GM23338 (cell line): ENCODE measurements around the gene C17orf100. TPM values are rescaled to one million over a fixed set of nuclear protein-coding genes. Genes with fewer than 3 reads are reported as not detected.

Experiments
- ATAC-seq: fragments of 200-7000 bp; cut with Tn5 transposase; 3 replicates; pipeline ENCODE4 v1.9.1; 2020
- DNase-seq: peaks from one replicate; pipeline ENCODE4 v3.0.0-alpha.2; 2015; ENCODE audit warnings: low spot score
- H2AFZ ChIP-seq: fragments of 200-600 bp; sonication (generic); 2 replicates; pipeline ENCODE4 v1.8.0; 2016; ENCODE audit warnings: antibody characterized with exemption, mild to moderate bottlenecking, moderate library complexity
- H3F3A ChIP-seq: fragments of 200-600 bp; sonication (generic); replicated peaks from 2 replicates; pipeline ENCODE4 v1.8.0; 2017; ENCODE audit warnings: antibody characterized with exemption, mixed run types, low read depth
- H3K27ac ChIP-seq: fragments of 200-600 bp; sonication (generic); 2 replicates; pipeline ENCODE4 v1.6.1; 2016; ENCODE audit warnings: low read depth
- H3K27me3 ChIP-seq: fragments of 200-600 bp; sonication (generic); 2 replicates; pipeline ENCODE4 v1.8.0; 2016; ENCODE audit warnings: mild to moderate bottlenecking, mixed run types, moderate library complexity; ENCODE audit not compliant: insufficient read depth
- H3K36me3 ChIP-seq: fragments of 200-600 bp; sonication (generic); 2 replicates; pipeline ENCODE4 v1.8.0; 2016; ENCODE audit warnings: mild to moderate bottlenecking; ENCODE audit not compliant: insufficient read depth
- H3K4me1 ChIP-seq: fragments of 200-600 bp; sonication (generic); 2 replicates; pipeline ENCODE4 v1.8.0; 2016; ENCODE audit warnings: mild to moderate bottlenecking, moderate library complexity; ENCODE audit not compliant: insufficient read depth
- H3K4me2 ChIP-seq: fragments of 200-600 bp; sonication (generic); 2 replicates; pipeline ENCODE4 v1.7.1; 2017; ENCODE audit warnings: mixed run types
- H3K4me3 ChIP-seq: fragments of 200-600 bp; sonication (generic); 2 replicates; pipeline ENCODE4 v1.6.1; 2016; ENCODE audit warnings: mixed run types
- H3K79me2 ChIP-seq: fragments of 200-600 bp; sonication (generic); replicated peaks from 2 replicates; pipeline ENCODE4 v1.8.0; 2017; ENCODE audit warnings: mild to moderate bottlenecking; ENCODE audit not compliant: insufficient read depth
- H3K9me2 ChIP-seq: fragments of 200-600 bp; sonication (generic); 2 replicates; pipeline ENCODE4 v1.8.0; 2017; ENCODE audit not compliant: insufficient read depth
- H4K20me1 ChIP-seq: fragments of 200-600 bp; sonication (generic); replicated peaks from 2 replicates; pipeline ENCODE4 v1.8.0; 2017; ENCODE audit warnings: mild to moderate bottlenecking; ENCODE audit not compliant: insufficient read depth
- H3K27ac Mint-ChIP-seq: 2 replicates; pipeline ENCODE4 v1.8.0; 2020; ENCODE audit warnings: inconsistent platforms, mild to moderate bottlenecking, moderate library complexity, mixed read lengths
- H3K27me3 Mint-ChIP-seq: 3 replicates; pipeline ENCODE4 v1.8.0; 2022; ENCODE audit warnings: low read depth, mild to moderate bottlenecking, moderate library complexity, mixed read lengths, inconsistent platforms; ENCODE audit not compliant: insufficient read depth, poor library complexity
- H3K36me3 Mint-ChIP-seq: 3 replicates; pipeline ENCODE4 v1.8.0; 2021; ENCODE audit warnings: low read depth, mild to moderate bottlenecking, inconsistent platforms, moderate library complexity, mixed read lengths
- H3K4me1 Mint-ChIP-seq: 3 replicates; pipeline ENCODE4 v1.8.0; 2020; ENCODE audit warnings: mild to moderate bottlenecking, inconsistent platforms, mixed read lengths
- H3K4me3 Mint-ChIP-seq: 3 replicates; pipeline ENCODE4 v1.8.0; 2021; ENCODE audit warnings: moderate library complexity, mild to moderate bottlenecking, inconsistent platforms, mixed read lengths
- H3K9me3 Mint-ChIP-seq: 3 replicates; pipeline ENCODE4 v1.8.0; 2020; ENCODE audit warnings: moderate library complexity, mild to moderate bottlenecking, inconsistent platforms, mixed read lengths
- EZH2 ChIP-seq: fragments of 200-600 bp; sonication (generic); IDR thresholded peaks from one replicate; pipeline ENCODE4 v1.8.0; 2017; ENCODE audit warnings: antibody characterized with exemption, mild to moderate bottlenecking, low read depth; ENCODE audit not compliant: unreplicated experiment
- EZH2phosphoT487 ChIP-seq: fragments of 200-600 bp; sonication (generic); IDR thresholded peaks from one replicate; pipeline ENCODE4 v1.8.1; 2018; ENCODE audit warnings: antibody characterized with exemption; ENCODE audit not compliant: unreplicated experiment
- JUNB ChIP-seq: IDR thresholded peaks from one replicate; pipeline ENCODE4 v1.6.1; 2016; ENCODE audit warnings: antibody characterized with exemption; ENCODE audit not compliant: unreplicated experiment
- NANOG ChIP-seq: IDR thresholded peaks from 2 replicates; pipeline ENCODE4 v1.6.1; 2016; ENCODE audit warnings: antibody characterized with exemption, borderline replicate concordance
- POLR2AphosphoS5 ChIP-seq: IDR thresholded peaks from 2 replicates; pipeline ENCODE4 v1.6.1; 2016; ENCODE audit warnings: antibody characterized with exemption, low read depth
- STAT1 ChIP-seq: IDR thresholded peaks from one replicate; pipeline ENCODE4 v1.6.1; 2016; ENCODE audit warnings: antibody characterized with exemption; ENCODE audit not compliant: unreplicated experiment
- ZNF331 ChIP-seq: fragments of 250-450 bp; sonication (Bioruptor Pico); IDR thresholded peaks from 2 replicates; pipeline ENCODE4 v1.5.0; 2020; ENCODE audit warnings: low read depth, mild to moderate bottlenecking, moderate library complexity
- long read RNA-seq: library from polyadenylated mRNA; unstranded; transcript quantifications from one replicate; pipeline ENCODE4 v2.0.0, GENCODE V29; 2020; ENCODE audit not compliant: unreplicated experiment
- polyA plus RNA-seq: library from polyadenylated mRNA; unstranded; fragments of >200 nt; fragmentation: Nextera tagmentation; extraction: Ambion mirVana; gene quantifications from 2 replicates; pipeline ENCODE4 v1.2.1, GENCODE V29; 2016
- total RNA-seq: library from RNA; depleted of rRNA; stranded (reverse); fragments of >200 nt; shearing (Covaris generic); gene quantifications from 2 replicates; pipeline ENCODE4 v1.2.3, GENCODE V29; 2014; rRNA removed
- TF ChIP-seq, protein P1 (sequence below): IDR thresholded peaks from one replicate; pipeline ENCODE4 v1.6.1; 2018; ENCODE audit warnings: antibody characterized with exemption; ENCODE audit not compliant: unreplicated experiment
- TF ChIP-seq, protein P2 (sequence below): IDR thresholded peaks from 2 replicates; pipeline ENCODE4 v1.6.1; 2016; ENCODE audit warnings: antibody characterized with exemption
- TF ChIP-seq, protein P3 (sequence below): fragments of 250-450 bp; sonication (Bioruptor Pico); IDR thresholded peaks from 2 replicates; pipeline ENCODE4 v1.5.0; 2020; ENCODE audit warnings: mild to moderate bottlenecking, moderate library complexity

The C17orf100 gene
- 1.7 and 2.7 TPM in 2 replicates for total RNA-seq
- polyA plus RNA-seq = 3.9 and 4.8 TPM in 2 replicates
- long read RNA-seq, partial matches to known transcripts = 0 of 4 reads
- long read RNA-seq, other reads (novel, unspliced or antisense) = 0 of 4 reads

DNA sequence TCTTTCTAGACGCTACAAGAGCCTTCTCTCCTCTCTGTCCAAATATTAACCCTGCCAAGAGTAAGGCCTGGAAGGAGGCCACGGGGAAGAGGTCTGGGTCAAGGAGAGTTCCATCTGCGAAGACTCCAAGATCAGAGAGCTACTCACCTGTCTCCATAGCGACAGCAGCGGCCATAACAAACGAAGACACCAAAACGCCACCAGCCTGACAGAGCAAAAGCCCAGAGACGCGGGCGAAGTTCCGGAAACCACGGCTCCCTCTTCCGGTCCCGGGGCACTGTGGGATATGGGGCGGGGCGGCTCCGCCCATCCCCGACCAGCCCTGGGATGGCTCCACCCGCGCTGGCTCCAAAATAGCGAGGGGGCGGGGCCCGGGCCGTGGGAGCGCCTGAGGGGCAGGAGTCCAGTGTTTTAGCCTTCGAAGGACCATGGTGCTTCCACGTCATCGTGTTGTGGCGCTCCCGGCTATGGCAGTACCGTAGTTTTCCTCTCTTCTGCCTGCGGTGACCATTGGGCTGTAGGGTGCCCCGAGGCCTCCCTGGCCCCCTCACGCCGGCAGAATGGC, at the start of gene C17orf100, which contains the start of gene MED31:
TSS of gene C17orf100 (plus strand) at position 409 of the 565 bp plus-strand sequence. CDS start at position 561, 152 bp downstream.
TSS of gene MED31 (minus strand) at position 252 of the 565 bp plus-strand sequence. CDS start at position 175, 77 bp downstream.
- Histone ChIP-seq H3K27me3 (peaks cover 44% of the 10 kb centered on the region), H3K9me2 (no peaks in the 10 kb centered on the region), H3K27ac (peak within 1 kb of the TSS; percentile 87; the same call in 1 of the 2 replicates), H2AFZ (peak within 1 kb of the TSS; percentile 94; the same call in 1 of the 2 replicates), H3F3A (peaks cover 15% of the 10 kb centered on the region), H3K4me3 (peak within 1 kb of the TSS; percentile 99), H4K20me1 (peaks cover 22% of the 10 kb centered on the region), H3K4me1 (peaks cover 21% of the 10 kb centered on the region), H3K4me2 (peak within 1 kb of the TSS; percentile 99), H3K79me2 (peaks cover 37% of the 10 kb centered on the region), H3K36me3 (peaks cover 10% of the 10 kb centered on the region)
- Mint-ChIP-seq H3K9me3 (no peaks in the 10 kb centered on the region), H3K27ac (peak within 1 kb of the TSS; percentile 93), H3K4me3 (peak within 1 kb of the TSS; percentile 94), H3K27me3 (peaks cover 31% of the 10 kb centered on the region), H3K36me3 (peaks cover 10% of the 10 kb centered on the region; the same call in 2 of the 3 replicates), H3K4me1 (peaks cover 48% of the 10 kb centered on the region)
- TF ChIP-seq NANOG = no peak
- TF ChIP-seq POLR2AphosphoS5 = peak; percentile 61
- TF ChIP-seq, protein P1, sequence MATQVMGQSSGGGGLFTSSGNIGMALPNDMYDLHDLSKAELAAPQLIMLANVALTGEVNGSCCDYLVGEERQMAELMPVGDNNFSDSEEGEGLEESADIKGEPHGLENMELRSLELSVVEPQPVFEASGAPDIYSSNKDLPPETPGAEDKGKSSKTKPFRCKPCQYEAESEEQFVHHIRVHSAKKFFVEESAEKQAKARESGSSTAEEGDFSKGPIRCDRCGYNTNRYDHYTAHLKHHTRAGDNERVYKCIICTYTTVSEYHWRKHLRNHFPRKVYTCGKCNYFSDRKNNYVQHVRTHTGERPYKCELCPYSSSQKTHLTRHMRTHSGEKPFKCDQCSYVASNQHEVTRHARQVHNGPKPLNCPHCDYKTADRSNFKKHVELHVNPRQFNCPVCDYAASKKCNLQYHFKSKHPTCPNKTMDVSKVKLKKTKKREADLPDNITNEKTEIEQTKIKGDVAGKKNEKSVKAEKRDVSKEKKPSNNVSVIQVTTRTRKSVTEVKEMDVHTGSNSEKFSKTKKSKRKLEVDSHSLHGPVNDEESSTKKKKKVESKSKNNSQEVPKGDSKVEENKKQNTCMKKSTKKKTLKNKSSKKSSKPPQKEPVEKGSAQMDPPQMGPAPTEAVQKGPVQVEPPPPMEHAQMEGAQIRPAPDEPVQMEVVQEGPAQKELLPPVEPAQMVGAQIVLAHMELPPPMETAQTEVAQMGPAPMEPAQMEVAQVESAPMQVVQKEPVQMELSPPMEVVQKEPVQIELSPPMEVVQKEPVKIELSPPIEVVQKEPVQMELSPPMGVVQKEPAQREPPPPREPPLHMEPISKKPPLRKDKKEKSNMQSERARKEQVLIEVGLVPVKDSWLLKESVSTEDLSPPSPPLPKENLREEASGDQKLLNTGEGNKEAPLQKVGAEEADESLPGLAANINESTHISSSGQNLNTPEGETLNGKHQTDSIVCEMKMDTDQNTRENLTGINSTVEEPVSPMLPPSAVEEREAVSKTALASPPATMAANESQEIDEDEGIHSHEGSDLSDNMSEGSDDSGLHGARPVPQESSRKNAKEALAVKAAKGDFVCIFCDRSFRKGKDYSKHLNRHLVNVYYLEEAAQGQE = no peak
- DNase-seq (peak; percentile 97), ATAC-seq (peak; percentile 83)

DNA sequence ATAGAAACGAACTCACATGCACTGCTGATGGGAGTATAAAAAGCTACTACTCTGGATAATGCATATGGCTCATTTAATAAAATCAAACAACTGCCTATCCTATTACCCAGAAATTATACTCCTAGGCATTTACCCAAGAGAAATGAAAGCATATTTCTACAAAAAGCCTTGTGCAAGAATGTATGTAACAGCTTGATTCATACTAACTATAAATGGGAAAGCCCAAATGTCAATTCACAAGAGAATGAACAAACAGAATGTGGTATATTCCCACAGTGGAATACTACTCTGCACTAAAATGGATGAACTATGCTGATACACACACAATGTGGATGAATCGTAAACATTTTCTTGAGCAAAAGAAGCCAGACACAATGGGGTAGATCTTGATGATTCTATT, 49.4 kb upstream of the C17orf100 start:
- DNase-seq (no peak), ATAC-seq (no peak)
- H3K27me3 ChIP-seq = no peaks in the 10 kb centered on the region
- Mint-ChIP-seq H3K4me3 (no peak overlapping the region), H3K36me3 (peaks cover 39% of the 10 kb centered on the region), H3K27me3 (peaks cover 4% of the 10 kb centered on the region), H3K4me1 (no peaks in the 10 kb centered on the region), H3K27ac (no peak overlapping the region), H3K9me3 (no peaks in the 10 kb centered on the region)
- no peaks in the 10 kb centered on the region for H3K79me2 ChIP-seq
- no peak overlapping the region for H3K27ac ChIP-seq
- no peak overlapping the region for H2AFZ ChIP-seq
- no peaks in the 10 kb centered on the region for H3K4me1 ChIP-seq
- H3K36me3 ChIP-seq = peaks cover 19% of the 10 kb centered on the region; the same call in 1 of the 2 replicates
- peaks cover 7% of the 10 kb centered on the region; the same call in 1 of the 2 replicates for H4K20me1 ChIP-seq
- no peaks in the 10 kb centered on the region for H3F3A ChIP-seq
- H3K9me2 ChIP-seq = no peaks in the 10 kb centered on the region
- H3K4me3 ChIP-seq = no peak overlapping the region
- no peak overlapping the region for H3K4me2 ChIP-seq
- no peak for TF ChIP-seq EZH2phosphoT487
- TF ChIP-seq ZNF331 (CRISPR knock-in tag) = no peak
- TF ChIP-seq, protein P2, sequence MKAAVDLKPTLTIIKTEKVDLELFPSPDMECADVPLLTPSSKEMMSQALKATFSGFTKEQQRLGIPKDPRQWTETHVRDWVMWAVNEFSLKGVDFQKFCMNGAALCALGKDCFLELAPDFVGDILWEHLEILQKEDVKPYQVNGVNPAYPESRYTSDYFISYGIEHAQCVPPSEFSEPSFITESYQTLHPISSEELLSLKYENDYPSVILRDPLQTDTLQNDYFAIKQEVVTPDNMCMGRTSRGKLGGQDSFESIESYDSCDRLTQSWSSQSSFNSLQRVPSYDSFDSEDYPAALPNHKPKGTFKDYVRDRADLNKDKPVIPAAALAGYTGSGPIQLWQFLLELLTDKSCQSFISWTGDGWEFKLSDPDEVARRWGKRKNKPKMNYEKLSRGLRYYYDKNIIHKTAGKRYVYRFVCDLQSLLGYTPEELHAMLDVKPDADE = no peak
- TF ChIP-seq NANOG = no peak
- TF ChIP-seq, protein P3, sequence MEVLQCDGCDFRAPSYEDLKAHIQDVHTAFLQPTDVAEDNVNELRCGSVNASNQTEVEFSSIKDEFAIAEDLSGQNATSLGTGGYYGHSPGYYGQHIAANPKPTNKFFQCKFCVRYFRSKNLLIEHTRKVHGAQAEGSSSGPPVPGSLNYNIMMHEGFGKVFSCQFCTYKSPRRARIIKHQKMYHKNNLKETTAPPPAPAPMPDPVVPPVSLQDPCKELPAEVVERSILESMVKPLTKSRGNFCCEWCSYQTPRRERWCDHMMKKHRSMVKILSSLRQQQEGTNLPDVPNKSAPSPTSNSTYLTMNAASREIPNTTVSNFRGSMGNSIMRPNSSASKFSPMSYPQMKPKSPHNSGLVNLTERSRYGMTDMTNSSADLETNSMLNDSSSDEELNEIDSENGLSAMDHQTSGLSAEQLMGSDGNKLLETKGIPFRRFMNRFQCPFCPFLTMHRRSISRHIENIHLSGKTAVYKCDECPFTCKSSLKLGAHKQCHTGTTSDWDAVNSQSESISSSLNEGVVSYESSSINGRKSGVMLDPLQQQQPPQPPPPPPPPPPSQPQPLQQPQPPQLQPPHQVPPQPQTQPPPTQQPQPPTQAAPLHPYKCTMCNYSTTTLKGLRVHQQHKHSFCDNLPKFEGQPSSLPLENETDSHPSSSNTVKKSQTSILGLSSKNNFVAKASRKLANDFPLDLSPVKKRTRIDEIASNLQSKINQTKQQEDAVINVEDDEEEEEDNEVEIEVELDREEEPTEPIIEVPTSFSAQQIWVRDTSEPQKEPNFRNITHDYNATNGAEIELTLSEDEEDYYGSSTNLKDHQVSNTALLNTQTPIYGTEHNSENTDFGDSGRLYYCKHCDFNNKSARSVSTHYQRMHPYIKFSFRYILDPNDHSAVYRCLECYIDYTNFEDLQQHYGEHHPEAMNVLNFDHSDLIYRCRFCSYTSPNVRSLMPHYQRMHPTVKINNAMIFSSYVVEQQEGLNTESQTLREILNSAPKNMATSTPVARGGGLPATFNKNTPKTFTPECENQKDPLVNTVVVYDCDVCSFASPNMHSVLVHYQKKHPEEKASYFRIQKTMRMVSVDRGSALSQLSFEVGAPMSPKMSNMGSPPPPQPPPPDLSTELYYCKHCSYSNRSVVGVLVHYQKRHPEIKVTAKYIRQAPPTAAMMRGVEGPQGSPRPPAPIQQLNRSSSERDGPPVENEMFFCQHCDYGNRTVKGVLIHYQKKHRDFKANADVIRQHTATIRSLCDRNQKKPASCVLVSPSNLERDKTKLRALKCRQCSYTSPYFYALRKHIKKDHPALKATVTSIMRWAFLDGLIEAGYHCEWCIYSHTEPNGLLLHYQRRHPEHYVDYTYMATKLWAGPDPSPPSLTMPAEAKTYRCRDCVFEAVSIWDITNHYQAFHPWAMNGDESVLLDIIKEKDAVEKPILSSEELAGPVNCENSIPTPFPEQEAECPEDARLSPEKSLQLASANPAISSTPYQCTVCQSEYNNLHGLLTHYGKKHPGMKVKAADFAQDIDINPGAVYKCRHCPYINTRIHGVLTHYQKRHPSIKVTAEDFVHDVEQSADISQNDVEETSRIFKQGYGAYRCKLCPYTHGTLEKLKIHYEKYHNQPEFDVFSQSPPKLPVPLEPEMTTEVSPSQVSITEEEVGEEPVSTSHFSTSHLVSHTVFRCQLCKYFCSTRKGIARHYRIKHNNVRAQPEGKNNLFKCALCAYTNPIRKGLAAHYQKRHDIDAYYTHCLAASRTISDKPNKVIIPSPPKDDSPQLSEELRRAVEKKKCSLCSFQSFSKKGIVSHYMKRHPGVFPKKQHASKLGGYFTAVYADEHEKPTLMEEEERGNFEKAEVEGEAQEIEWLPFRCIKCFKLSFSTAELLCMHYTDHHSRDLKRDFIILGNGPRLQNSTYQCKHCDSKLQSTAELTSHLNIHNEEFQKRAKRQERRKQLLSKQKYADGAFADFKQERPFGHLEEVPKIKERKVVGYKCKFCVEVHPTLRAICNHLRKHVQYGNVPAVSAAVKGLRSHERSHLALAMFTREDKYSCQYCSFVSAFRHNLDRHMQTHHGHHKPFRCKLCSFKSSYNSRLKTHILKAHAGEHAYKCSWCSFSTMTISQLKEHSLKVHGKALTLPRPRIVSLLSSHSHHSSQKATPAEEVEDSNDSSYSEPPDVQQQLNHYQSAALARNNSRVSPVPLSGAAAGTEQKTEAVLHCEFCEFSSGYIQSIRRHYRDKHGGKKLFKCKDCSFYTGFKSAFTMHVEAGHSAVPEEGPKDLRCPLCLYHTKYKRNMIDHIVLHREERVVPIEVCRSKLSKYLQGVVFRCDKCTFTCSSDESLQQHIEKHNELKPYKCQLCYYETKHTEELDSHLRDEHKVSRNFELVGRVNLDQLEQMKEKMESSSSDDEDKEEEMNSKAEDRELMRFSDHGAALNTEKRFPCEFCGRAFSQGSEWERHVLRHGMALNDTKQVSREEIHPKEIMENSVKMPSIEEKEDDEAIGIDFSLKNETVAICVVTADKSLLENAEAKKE (CRISPR knock-in tag) = no peak
- no peak for TF ChIP-seq EZH2
- no peak for TF ChIP-seq STAT1
- TF ChIP-seq JUNB = no peak
- no peak for TF ChIP-seq POLR2AphosphoS5
